Glutamatergic neuron (in vitro differentiated cells): ENCODE results near the gene SLC13A4. TPM values are rescaled to one million over a fixed set of nuclear protein-coding genes. Genes with fewer than 3 reads are reported as not detected.

ENCODE experiments used
- DNase-seq: peaks from one replicate; pipeline ENCODE4 v3.0.0; 2022
- H3K27ac Mint-ChIP-seq: one replicate; pipeline ENCODE4 v1.8.0; 2020; ENCODE audit warnings: mild to moderate bottlenecking, mixed read lengths, inconsistent platforms; ENCODE audit not compliant: unreplicated experiment
- H3K27me3 Mint-ChIP-seq: one replicate; pipeline ENCODE4 v1.8.0; 2020; ENCODE audit warnings: mild to moderate bottlenecking, moderate library complexity, mixed read lengths, inconsistent platforms; ENCODE audit not compliant: unreplicated experiment
- H3K36me3 Mint-ChIP-seq: one replicate; pipeline ENCODE4 v1.8.0; 2020; ENCODE audit warnings: mild to moderate bottlenecking, mixed read lengths, inconsistent platforms; ENCODE audit not compliant: unreplicated experiment
- H3K4me1 Mint-ChIP-seq: one replicate; pipeline ENCODE4 v1.8.0; 2020; ENCODE audit warnings: mild to moderate bottlenecking, low read depth, mixed read lengths, inconsistent platforms; ENCODE audit not compliant: unreplicated experiment
- H3K4me3 Mint-ChIP-seq: one replicate; pipeline ENCODE4 v1.8.0; 2020; ENCODE audit warnings: mild to moderate bottlenecking, mixed read lengths, inconsistent platforms; ENCODE audit not compliant: unreplicated experiment
- H3K9me3 Mint-ChIP-seq: one replicate; pipeline ENCODE4 v1.8.0; 2020; ENCODE audit warnings: mild to moderate bottlenecking, moderate library complexity, mixed read lengths, inconsistent platforms; ENCODE audit not compliant: unreplicated experiment
- total RNA-seq: library from RNA; stranded (reverse); fragmentation: NEBNext Ultra II Directional; extraction: Animal tissue kit (Norgen Biotek cat#: 25700); gene quantifications from one replicate; pipeline ENCODE4 v1.2.1, GENCODE V29; 2021; ENCODE audit not compliant: unreplicated experiment
- TF ChIP-seq, protein P1 (sequence below): fragments of 200-600 bp; sonication (generic); IDR thresholded peaks from one replicate; pipeline ENCODE4 v1.5.0; 2021; ENCODE audit not compliant: partially characterized antibody, unreplicated experiment

The SLC13A4 gene
- total RNA-seq, 1 donor from 2014 or later: not detected

DNA sequence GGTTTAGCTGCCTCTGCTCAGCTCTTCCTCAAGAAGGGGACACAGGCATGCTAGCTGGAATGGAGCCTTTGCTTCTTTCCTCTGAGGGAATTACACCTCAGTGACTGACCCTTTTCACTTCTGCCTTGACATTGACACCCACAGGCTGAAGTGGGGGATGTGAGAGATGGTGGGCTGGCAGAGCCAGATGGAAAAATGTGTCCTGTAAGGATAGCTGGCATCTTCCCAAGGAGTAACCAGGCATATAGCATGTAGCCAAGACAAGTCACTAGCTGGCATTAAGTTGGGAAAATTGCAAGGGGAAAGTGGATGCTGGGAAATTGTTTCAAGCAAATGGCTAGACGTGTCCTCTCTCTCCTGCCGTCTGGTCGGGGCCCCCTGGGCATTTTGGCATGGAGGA, 45.8 kb downstream of the SLC13A4 start:
- Mint-ChIP-seq H3K4me1 (peaks cover 14% of the 10 kb centered on the region), H3K27me3 (peaks cover 2% of the 10 kb centered on the region), H3K36me3 (peaks cover 8% of the 10 kb centered on the region), H3K4me3 (no peak overlapping the region), H3K27ac (no peak overlapping the region), H3K9me3 (no peaks in the 10 kb centered on the region)
- DNase-seq: no peak
- TF ChIP-seq, protein P1, sequence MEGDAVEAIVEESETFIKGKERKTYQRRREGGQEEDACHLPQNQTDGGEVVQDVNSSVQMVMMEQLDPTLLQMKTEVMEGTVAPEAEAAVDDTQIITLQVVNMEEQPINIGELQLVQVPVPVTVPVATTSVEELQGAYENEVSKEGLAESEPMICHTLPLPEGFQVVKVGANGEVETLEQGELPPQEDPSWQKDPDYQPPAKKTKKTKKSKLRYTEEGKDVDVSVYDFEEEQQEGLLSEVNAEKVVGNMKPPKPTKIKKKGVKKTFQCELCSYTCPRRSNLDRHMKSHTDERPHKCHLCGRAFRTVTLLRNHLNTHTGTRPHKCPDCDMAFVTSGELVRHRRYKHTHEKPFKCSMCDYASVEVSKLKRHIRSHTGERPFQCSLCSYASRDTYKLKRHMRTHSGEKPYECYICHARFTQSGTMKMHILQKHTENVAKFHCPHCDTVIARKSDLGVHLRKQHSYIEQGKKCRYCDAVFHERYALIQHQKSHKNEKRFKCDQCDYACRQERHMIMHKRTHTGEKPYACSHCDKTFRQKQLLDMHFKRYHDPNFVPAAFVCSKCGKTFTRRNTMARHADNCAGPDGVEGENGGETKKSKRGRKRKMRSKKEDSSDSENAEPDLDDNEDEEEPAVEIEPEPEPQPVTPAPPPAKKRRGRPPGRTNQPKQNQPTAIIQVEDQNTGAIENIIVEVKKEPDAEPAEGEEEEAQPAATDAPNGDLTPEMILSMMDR: no peak

DNA sequence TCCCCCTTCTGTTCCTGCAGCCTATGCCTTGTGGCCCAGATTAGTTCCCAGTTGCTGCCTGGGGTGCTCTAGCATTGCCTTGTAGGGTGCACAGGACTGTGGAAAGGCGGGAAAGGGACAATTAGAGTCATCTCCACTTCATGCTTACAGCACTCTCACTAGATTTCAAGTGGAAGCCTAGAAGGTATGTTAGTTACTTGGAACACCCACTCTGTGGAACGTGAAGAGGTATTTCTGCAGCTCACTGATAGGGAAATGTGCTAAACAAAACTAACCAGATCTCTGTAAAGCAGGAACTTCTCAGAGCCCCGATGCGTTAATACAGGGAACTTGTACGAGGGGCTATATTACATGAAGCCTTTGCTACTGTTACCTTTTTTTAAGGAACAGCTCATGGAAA, 46.2 kb downstream of the SLC13A4 start:
- H3K9me3 Mint-ChIP-seq: peaks cover under 1% of the 10 kb centered on the region
- TF ChIP-seq, protein P1: no peak
- no peak overlapping the region for H3K27ac Mint-ChIP-seq
- peaks cover 8% of the 10 kb centered on the region for H3K36me3 Mint-ChIP-seq
- H3K27me3 Mint-ChIP-seq: peaks cover 5% of the 10 kb centered on the region
- no peak for DNase-seq
- H3K4me3 Mint-ChIP-seq: no peak overlapping the region
- H3K4me1 Mint-ChIP-seq: peaks cover 14% of the 10 kb centered on the region

DNA sequence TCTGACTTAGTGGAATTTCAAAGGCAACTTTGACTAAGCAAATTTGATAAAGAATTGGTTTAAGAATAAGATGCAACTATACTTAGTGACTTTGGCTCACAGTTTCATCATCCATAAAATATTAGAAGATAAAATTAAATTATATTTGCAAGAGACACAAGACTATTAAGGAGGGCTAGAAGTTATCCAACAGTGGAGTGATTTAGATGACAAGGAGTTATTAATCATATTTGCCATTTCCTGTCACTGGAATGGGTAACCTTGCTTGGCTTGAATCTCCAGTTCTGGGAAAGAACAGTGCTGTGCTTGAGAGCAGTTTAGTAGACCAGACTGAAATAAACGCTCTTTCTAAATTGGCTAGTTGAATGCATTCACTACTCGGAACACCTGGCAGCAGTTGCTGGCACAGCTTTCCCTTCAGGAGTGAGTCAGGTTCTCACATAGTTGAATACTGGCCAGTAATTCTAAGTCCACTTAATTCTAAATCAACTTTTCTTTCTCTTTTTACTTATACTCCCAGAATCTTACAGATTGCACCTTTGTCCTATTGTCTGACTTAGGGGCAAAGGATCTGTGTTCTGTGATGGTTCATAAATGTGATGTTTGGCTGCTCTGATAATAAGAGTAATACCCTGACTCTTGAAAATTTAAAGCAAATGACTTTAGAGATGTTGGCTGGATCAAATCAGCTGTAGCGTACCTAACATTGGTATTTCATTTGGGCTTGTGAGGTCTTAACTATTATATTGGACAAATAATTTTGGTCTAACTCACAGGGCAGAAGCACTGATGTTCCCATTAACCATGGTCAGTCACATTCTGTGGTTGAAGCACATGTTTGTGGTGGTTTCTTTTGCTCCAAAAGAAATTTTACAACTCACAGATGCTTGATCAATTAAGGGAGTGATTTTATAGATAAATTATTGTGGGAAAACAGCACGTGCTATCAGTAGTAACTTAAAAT, 49.1 kb downstream of the SLC13A4 start:
- peaks cover 13% of the 10 kb centered on the region for H3K4me1 Mint-ChIP-seq
- no peak overlapping the region for H3K27ac Mint-ChIP-seq
- H3K9me3 Mint-ChIP-seq: peaks cover 1% of the 10 kb centered on the region
- DNase-seq: no peak
- H3K27me3 Mint-ChIP-seq: peaks cover 3% of the 10 kb centered on the region
- TF ChIP-seq, protein P1: no peak
- no peak overlapping the region for H3K4me3 Mint-ChIP-seq
- H3K36me3 Mint-ChIP-seq: peaks cover 8% of the 10 kb centered on the region

DNA sequence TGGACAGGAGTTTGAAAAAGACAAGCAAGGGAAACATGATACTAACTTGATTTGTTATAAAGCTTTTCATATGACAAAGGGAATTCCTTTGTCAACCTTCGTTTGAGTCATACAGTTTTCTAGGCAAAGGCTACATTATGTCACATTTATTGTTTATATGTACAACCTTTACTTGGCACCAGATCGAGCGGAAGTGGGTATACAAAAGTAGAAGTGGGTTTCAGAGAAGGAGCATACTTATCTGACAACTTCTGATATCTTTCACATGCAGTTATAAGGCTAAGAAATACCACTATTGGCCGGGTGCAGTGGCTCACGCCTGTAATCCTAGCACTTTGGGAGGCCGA, 54.7 kb downstream of the SLC13A4 start:
- Mint-ChIP-seq H3K27me3 (peaks cover 3% of the 10 kb centered on the region), H3K4me3 (no peak overlapping the region), H3K9me3 (peaks cover 1% of the 10 kb centered on the region), H3K36me3 (peaks cover 7% of the 10 kb centered on the region), H3K27ac (no peak overlapping the region), H3K4me1 (peaks cover 22% of the 10 kb centered on the region)
- TF ChIP-seq, protein P1: no peak
- DNase-seq: no peak

DNA sequence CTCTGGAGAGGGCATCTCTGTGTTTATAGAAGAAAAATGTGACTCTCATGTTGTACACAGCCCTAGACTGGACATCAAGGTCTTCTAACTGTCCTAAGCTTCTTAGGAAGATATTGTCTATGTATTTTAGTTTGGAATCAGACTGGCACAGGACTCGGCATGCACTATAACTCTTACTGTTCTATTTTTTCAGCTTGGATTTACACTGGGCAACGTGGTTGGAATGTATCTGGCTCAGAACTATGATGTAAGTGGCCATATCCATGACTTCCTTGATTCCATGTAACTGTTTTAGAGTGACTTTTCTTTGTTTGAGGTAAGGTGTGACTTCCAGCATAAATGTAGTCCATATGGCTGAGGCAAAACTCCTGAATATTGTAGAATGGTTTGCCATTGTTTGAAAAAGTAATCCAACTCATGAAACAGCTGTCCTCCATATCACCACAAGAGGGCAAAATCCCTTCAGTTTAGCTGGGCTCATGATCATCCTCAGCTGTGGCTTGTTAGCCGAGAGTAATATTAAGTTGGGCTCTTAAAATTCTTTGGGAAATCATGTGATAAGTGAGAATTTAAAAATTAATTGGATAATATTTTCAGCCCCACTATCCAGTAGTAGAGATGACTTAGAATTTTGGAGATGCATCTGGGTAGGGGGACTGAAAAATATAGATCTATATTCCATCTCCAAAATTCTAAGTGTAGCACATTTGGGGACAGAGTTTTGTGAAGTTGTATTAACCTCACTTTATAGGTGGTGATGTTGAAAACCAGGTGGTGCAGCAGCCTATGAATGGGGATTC, 55.2 kb downstream of the SLC13A4 start:
- Mint-ChIP-seq H3K27ac (peak overlapping the region; percentile 60), H3K4me1 (peaks cover 18% of the 10 kb centered on the region), H3K36me3 (peaks cover 1% of the 10 kb centered on the region), H3K9me3 (peaks cover 1% of the 10 kb centered on the region), H3K4me3 (no peak overlapping the region), H3K27me3 (peaks cover 3% of the 10 kb centered on the region)
- TF ChIP-seq, protein P1: peak; percentile 85
- DNase-seq: no peak
